Stimulated activated CD4-positive, alpha-beta T cell treated with anti-CD3 and anti-CD28 coated beads, Interleukin-12 subunit alpha, Interleukin-12 subunit beta, amount 100 ng/mL, for 48 hours (primary cell): ENCODE results near the gene PHC2.

Experiments used
- DNase-seq, 3 donors: peaks; one replicate each; pipeline ENCODE4 v3.0.0-alpha.2; 2020; ENCODE audit warnings: low read depth in 2 of 3, low spot score in 1 of 3

The PHC2 gene

DNA sequence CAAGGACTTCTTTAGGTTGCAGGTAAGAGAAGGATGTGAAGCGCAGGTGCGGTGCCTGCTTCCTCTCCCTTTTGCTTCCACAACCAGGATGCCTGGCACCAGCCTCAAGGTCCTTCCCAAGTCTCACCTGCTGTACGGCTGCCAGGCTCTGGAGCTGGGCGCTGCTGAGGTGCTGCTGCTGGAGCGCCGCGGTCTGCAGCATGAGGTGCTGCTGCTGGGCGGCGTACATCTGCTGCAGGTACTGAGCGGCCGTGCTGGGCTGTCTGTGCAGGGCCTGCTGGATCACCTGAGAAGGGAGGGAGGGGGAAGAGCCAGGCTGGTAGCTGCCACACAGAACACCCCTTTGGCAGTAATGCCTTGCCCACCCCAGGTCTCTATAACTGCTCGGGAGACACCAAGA is 58.7 kb downstream of the PHC2 start:
- DNase-seq: no peak

DNA sequence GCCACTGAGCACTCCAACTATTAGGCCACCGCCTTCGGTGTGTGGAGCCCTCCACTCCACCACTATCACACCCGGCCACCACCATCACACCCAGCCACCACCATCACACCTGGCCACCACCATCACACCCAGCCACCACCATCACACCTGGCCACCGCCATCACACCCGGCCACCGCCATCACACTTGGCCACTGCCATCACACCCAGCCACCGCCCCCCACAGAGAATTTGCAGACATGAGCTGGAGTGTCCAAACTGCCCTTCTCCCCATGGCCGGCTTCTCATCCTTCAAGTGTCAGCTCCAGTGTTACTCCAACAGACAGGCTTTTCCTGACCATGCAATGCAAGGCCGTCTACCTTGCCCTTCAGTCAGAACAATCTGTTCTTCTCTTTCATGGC is 59.6 kb downstream of the PHC2 start:
- no peak for DNase-seq

DNA sequence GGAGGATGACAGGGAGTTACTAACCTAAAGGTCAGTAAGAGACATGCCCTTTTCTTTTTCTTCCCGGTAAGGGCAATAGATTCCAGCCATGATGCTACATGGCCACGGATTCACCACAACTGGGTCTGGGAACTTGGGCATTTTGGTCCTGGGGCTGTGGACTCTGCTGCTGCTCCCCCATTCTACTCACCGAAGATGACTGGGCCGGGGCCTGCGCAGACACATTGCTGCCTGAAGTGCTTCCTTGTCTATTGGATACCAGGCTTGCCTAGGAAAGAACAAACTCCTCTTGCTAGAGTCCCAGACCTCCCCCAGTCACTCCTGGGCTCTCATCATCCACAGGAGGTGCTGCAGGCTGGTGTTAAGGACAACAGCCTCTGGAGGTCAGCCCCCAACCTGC is 60.1 kb downstream of the PHC2 start:
- no peak for DNase-seq

DNA sequence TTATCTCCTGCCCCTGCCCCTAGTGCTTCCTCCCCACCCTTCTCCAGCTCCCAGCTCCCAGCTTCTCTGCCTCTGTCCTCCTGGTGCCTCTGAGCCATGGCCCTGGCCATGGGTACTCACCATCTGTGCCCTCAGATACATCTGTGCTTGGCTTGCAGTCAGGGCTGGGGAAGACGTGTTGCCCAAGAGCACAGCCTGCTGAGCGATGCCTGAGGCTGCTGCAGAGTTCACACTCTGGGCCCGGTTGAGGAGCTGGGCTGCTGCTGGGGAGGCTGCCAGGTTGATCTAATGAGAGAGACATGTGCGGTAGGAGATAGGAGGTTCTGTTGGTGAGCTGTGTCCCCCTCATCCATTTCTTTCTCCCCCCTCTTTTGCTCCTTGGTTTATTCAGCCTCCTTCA is 60.6 kb downstream of the PHC2 start:
- no peak for DNase-seq

DNA sequence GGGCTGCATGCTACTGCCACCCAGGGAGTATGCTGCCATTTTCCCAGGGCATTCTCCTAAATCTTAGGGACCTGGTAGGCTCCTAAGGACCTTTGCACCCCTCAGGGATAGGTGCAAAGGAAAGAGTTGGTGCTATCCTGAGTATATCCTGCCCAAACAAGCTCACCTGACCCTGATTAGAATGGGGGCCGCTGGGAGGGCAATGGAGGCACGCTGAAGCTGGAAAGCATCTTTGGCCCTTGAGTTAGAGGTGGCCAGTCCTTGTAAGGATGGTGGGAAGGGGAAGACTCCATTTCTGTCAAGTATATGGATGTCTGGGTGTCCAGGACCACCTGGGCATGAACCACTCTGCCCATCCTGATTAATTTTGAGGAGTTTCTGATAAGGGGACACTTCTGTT is 61.1 kb downstream of the PHC2 start:
- no peak for DNase-seq

DNA sequence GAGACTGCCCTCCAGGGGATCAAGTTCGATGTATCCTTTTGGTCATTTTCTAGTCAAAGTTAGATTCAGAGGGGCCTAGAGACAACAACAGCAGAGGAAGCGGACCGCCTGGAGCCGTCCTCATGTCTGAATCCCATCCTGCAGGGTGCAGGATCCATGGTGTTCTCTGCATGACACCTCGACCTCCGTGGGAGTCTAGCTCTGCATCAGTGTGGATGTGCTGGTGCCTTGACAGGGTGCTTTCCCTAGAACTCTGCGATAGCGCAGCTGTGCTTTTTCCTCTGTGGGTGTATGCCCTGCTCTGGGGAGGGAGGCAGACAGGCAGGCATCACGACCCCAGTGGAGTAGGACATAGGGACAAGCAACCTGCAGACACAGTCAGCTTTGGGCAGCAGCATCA is 61.8 kb downstream of the PHC2 start:
- DNase-seq: no peak

DNA sequence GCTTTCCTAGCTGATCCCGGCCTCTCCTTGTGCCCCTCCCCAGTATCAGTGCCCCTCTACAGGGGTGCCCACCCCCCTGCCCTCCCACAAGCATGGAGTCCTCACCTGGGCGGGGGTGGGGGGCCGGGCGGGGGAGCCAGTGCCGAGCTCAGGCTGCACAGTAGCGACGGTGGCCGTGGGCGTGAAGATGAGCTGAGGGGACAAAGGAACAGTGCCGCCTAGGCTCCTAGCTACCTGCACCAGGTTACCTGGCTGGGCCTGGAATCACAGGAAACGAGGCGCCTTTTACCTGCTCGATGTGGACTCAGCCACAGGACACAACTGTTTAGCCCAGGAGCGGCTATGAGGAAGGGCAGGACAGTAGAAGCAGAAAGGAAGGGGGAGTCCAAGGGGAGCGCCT is 62.5 kb downstream of the PHC2 start:
- DNase-seq: no peak

DNA sequence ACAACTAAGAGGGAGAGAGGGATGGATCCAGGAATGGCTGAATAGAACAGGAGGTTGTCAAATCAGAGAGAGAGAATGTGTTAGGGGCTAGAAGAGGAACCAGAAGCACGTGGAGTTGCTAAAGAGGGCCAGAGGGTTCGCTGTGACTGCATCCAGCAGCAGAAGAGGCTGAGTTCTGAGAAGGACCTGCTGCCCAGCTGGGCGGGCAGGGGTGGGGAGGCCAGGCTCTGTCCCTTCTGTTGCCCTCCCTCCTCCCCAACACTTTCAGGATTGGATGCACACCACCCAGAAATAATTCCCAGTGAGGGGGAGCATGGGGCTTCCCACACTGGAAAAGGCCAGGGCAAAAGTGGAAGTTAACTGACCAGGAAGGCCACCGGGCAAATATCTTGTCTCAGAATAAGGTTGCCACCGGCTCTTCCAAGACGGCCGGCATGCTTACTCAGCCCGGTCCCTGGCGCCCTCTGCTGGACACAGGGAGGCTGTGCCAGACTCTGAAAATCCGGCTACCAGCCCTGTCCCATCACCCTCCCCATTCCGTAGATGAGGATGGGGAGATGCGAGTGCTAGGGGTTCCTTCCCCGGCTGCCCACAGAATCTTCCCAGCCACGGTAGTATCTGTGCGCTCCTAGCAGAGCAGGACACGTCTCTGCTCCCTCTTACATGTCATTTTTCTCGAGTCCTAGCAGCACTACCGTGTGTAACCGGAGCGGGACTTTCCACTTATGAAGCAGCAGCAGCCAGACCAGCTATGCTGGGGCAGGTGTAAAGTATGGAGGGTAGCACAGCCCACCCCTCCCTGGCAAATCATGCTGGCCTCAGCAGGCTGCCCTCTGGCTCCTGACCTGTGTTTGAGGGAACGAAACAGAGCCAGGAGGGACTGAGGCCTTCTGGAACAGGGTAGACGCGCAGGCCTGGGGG is 63.1 kb downstream of the PHC2 start:
- peak; percentile 72 to 85 (median 77) for DNase-seq

DNA sequence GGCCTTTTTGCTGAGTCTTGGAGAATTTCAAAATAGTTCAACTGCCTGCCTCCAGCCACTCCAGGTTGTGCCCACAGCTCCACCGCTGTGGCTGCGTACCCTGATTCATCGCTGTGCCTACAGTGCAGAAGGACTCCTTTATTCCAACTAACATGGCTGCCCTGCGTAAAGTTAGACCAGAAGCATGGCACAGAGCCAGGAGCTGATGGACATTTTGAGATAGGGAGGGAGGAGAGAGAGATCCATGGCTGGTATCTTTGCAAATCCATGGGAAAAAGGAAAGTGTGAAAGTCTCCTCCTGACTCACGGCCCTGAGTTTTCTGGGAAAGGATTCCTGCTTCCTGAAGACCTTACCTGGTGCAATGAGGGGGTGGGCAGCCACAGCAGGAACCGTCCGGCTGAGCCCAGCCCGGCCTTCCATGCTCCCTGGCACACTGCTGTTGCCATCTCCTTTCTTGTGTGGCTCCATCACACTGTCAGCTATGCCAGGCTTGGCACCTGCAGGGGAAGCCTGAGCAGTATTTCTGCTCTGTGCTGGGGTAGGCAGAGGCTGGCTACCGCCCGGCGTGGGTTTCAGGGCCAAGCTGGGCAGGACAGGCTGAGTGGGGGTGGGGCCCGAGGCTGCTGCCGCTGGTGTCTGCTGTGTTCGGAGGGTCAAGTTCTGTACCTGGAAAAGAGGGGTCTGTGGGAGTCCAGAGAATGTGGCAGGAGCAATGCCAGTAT is 64.0 kb downstream of the PHC2 start:
- DNase-seq: no peak

DNA sequence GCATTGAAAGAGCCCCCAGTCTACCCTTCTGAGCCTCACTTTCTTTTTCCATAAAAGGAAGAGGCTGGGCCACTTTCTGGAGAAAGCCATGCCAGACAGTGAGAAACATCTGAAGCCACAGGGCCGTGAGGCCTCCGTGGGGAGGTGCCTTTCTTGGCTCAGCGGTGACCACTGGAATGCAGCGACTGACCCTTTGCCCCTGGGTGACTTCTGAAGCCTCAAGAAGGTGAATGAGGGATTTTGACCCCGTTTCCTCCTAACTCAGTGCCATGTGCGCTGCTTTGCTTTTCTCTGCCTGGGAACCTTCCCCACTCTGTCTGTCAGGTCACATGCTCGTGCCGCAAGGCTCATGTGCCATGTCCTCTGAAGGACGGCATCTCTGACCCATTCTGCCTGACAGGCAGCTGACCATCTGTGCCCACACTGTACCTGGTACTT is 65.3 kb downstream of the PHC2 start:
- no peak for DNase-seq

DNA sequence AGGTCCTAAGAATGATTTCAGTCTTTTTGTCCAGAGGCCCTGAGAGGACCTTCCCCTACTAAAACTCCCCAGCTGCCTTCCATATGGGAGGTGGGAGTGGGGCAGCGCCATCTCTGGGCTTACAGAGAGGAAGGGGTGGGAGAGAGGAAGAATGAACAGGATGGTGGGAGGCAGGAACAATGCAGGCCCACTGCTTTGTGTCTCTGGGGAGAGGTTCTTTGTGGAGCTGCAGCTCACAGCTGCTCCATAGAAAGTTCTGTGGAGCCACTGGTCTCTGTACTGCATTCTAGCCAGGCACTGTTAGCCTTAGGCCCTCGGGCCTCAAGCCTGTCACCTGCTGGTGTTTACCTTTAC is 66.4 kb downstream of the PHC2 start:
- no peak for DNase-seq

DNA sequence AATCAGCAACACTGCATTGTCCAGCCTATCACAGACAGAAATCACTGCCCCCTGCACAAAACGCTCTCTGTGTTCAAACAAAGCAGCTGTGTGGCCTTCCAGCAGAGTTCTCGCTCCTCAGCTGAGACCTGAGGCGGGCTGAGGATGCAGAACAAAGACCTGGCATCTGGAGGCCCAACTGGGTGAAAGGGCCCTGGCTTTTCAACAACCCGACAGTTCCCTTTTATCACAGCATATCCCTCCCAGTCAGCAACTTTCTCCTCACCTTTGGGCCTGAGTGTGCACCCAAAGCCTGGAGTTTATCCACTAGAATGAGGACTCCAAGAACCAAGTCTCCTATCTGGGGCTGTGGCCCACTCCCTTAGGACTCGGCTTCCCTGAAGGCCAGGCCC is 67.4 kb downstream of the PHC2 start:
- no peak for DNase-seq

DNA sequence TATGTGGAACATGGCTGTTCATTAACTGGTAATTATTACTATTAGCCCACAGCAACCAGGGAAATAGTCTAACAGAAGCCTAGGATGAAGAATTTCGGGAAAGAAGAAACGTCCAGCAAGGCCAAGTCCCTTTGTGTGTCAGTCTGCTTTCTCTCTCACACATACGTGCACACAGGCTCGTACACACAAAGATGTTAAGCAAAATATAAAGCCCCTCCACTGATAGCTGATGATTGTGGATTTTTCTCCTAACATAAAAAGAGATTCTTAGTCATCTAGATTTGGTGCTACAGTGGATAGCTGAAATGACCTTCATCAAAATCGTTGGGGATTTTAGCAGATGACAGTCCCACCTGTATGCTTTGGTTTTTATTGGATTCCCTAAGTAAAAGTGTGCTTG is 67.9 kb downstream of the PHC2 start:
- DNase-seq: no peak

DNA sequence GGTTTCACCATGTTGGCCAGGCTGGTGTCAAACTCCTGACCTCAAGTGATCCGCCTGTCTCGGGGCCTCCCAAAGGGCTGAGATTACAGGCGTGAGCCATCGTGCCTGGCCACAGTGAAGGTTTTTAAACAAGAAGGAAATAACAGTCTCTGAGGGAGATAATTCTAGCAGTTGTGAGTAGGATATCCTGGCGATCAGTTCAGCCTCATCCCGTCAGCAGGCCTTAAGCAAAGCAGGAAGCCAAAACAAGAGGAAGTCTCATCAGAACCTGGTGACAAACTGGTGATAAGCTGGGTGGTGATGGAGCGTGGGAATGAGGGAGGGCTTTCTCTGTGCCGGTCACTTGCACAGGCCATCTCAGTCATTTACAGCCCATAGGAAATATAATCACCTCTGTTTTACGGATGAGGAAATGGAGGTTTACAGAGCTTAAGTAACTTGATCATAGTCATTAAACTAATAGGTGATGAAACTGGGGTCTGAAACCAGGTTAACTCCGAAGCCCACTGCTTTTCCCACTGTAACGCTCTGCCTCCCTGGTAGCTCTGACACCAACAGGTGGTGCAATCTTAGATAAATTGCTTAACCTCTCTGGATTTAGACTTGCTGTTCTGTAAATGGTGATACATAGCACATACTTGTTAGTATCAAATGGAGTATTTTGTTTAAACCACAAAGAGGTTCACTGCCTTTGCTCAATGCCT is 69.2 kb downstream of the PHC2 start:
- no peak for DNase-seq

DNA sequence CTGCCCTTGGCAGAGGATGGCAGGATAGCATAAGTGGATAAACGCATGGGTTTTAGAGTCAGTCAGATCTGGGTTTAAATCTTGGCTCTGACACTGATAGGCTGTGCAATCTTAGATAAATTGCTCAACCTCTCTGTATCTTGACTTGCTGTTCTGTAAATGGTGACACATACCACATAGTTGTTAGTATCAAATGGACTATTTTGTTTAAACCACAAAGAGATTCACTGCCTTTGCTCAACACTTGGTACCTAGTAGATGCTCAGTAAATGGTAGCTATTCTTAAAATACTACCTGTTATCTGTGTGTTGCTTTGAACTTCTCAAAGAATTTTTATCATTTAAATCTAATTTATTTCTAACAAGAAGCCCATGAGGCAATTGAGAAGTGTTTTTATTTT is 70.5 kb downstream of the PHC2 start:
- no peak for DNase-seq

DNA sequence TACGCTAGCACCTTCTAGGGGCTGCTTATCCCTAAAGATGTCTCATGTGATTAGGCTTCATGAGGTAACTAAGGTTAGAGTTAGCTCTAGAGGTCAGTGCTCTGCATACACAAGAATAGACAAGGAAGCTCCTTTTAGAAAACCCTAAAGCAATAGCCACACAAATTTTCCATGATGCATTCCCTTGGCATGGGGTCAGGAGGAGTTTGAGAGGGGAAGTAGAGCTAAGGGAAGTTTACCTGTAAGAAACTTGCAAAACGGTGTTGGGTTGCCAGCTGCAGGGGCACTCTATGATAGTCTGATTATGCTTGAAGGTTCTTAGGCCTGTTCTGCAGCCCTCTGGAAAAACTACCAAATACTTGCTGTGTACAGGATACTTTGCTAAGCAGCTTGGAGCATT is 71.0 kb downstream of the PHC2 start:
- no peak for DNase-seq

DNA sequence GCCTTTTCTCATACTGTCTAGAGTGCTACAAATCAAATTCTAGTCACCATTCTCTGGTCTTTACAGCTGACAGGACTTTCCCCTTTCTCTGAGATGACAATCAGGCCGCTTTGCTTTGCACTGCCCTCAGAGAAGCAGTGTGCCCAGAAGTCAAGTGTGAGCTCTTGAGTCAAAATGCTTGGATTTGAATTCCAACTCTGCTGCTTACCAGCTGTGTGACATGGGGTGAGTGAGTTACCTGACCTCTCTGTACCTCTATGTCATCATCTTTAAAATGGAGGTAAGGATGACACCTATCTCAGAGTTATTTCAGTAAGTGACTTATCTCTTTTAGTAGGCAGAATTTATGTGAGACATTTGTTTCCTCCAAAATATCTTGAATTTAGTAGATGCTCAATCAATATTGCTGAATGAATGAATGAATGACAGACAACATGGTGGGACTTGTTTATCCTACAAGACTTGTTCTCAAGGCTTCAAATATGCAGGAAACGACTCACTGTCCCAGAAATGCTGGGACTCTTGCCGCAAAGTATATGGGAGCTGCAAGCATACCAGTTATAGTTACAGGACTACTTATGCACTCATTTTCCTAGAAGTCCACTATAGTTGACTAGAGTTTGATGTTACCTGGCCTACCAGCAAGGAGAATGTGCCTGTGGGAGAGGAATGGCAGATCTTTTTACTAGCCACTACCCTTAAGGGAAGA is 71.9 kb downstream of the PHC2 start:
- DNase-seq: no peak

DNA sequence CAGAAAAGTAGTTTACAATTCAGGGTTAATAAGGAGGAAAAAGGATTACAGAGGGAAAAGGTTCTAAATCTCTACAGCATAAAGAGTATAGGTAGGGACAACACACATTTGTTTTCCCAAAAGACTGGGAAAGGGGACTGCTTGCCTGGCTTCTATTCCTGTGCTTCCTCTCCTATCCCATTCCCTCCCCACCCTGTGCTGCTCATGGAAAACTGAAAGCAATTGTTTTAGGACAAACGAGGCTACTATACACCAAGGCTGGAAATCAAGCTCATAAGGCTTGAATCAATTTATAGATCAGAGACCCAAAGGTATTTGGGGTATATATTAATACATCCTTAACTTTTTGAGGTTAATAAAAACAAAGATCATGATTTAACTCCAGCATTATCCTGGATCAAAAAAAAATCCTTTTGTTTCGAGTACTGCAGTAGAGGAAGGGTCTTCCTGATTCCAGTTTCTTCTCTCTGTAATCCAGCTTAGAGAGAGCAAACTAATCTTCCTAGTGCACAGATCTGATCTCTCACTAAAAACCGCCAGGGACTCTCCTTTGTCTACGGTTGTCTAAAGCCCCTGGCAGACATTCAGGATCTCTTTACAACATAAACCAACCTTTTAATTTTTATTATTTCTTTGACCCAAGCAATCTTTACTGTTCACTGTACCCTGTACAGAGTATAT is 72.6 kb downstream of the PHC2 start:
- DNase-seq: no peak

DNA sequence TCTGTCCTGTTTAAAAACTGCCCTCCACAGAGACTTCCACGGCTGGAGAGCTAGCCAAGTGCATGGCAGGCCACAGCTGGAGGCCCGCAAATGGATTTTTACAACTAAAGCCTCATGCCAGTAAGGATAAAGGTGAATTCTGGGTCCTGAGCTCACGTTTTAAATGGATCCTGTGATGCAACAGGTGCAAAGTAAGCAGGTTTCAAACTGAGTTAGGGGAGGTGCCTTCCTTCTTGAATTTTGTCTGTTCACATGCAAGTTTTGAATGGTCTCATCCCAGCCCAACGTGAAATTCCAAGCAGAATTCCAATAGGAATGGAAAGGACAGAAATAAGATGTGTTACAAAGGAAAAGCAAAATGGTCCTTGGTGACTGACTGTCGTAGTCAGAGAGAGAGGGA is 73.8 kb downstream of the PHC2 start:
- no peak for DNase-seq

DNA sequence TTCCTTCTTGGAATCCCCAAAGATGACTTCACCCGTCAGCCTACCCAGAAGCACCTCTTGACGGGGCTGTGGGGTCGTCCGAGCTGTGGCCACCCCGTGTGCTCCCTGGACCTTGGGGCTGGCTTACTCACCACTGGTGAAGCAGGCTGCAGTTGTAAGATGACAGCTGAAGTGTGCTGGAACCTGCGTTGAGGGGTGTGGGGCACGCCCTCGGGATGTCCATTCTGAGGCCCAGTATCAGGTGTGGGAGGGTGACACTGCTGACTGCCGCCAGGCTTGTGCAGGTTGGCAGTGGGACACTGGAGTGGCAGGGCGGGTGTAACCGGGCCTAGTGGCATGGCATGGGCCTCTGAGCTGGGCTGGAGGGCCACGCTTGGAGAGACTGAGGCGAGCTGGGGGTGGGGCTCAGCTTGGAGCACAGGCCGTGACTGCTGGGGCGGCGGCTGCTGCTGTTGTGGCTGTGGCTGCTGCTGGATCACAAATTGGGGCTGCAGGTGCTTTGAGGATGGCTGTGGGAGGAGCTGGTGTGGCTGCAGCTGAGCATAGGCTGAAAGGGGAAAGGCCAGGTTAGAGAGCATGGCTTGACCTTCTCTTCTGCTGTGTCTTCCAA is 76.1 kb downstream of the PHC2 start:
- DNase-seq: no peak
